T1000 (cell line): ENCODE results near the gene BRSK1.
"Not testable (repeated sequence)": the region's sequence is repeated elsewhere in the genome, so short reads cannot be mapped to it uniquely, and the experiment has no call there.

Experiments
- DNase-seq: peaks from one replicate; lab custom pipeline; 2025; ENCODE audit warnings: mixed read lengths; lab: John Stamatoyannopoulos, UW

Gene BRSK1

DNA sequence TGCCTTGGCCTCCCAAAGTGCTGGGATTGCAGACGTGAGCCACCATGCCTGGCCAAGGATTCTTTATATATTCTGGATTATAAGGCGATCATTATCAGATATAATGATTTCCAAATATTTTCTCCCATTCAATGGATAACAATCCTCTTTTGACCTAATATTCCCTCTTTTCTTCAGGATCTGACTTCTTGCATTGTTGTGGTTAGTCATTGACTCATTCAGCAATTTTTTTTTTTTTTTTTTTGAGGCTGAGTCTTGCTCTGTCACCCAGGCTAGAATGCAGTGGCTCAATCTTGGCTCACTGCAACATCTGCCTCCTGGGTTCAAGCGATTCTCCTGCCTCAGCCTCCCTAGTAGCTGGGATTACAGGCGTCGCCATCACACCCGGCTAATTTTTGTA is 46.0 kb downstream of the BRSK1 start:
- DNase-seq = not testable (repeated sequence)

GRCh38 chr19:55333870-55334269 is 50.1 kb downstream of the BRSK1 start:
- DNase-seq = no peak

GRCh38 chr19:55336101-55336500 is 52.3 kb downstream of the BRSK1 start:
- no peak for DNase-seq

GRCh38 chr19:55339105-55339888 is 55.5 kb downstream of the BRSK1 start, which contains the start of gene KMT5C:
Gene KMT5C, plus strand, starts transcription at chr19:55339876. Its CDS starts 2,061 bp downstream, at chr19:55341937.
- peak; percentile 99 for DNase-seq

GRCh38 chr19:55339889-55340783 is 56.3 kb downstream of the BRSK1 start:
- DNase-seq = no peak

DNA sequence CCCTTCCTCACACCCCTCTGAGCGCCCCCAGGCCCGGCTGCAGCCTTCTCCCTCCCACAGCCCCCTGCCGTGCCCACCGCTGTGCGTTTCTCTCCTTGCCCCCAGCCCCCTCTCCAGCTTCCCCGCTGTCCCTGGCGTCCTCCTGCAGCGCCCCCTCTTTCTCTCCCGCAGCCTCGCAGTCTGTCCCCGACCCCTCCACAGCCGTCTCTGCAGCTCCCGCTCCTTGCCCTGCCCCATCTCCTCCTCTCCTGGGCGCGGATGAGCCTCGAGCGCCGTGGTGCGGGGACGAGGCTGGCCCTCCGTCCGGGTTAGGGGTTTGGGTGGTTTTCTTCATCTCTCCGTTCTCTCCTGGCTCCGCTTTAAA is 57.0 kb downstream of the BRSK1 start:
- DNase-seq = no peak

DNA sequence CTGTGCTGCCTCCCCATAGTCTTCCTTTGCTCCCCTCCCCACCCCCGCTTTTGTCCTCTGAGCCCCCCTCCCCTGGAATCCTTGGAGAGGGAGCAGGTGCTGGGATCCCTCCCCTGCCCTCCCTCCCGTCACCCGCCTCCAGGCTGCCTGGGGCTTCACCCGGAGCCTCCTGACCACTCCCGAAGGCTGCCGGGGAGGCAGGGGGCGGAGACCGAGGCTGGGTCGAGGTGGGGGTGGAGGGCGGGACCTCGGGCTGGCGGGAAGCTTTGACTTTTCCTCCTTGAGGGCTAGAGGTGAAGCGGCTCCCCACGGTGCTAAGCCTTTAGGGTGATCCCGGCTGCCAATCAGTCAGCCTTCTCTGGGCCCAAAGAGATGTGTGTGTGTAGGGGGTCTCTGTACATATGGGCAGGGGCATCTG is 57.4 kb downstream of the BRSK1 start:
- DNase-seq = no peak

DNA sequence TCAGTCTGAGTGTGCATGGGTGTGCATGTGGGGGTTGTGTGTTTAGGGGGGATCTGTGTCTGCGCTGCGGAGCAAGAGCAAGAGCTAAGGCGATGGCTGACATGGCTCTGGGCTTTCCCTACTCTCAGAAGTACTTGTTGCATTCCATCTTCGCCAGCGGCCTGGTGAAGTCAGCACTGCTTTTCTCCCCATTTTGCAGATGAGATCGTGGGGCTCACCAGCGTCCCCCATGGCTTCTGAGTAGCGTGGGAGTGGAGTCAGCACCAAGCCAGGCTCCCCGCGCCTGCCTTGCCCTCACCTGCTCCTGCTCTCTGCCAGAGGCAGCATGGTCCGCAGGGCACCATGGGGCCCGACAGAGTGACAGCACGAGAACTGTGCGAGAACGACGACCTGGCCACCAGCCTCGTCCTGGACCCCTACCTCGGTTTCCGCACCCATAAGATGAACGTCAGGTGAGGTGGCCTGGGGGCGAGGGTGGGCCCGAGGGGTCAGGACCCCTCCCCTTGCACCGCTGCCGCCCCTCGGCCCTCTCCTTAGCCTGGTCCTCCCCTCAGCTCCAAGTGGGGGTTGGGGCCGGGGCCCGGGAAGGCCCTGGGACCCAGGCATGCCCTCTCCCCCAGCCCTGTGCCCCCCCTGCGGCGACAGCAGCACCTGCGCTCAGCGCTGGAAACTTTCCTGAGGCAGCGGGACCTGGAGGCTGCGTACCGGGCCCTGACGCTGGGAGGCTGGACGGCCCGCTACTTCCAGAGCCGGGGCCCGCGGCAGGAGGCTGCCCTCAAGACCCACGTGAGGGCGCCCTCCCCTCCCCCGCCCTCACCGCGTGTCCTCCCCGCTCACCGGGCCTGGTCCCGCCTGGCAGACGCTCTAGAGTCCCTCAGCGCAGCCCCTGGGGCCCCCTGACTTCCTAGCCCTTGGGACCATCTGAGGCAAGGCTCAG is 58.1 kb downstream of the BRSK1 start:
- DNase-seq = no peak

DNA sequence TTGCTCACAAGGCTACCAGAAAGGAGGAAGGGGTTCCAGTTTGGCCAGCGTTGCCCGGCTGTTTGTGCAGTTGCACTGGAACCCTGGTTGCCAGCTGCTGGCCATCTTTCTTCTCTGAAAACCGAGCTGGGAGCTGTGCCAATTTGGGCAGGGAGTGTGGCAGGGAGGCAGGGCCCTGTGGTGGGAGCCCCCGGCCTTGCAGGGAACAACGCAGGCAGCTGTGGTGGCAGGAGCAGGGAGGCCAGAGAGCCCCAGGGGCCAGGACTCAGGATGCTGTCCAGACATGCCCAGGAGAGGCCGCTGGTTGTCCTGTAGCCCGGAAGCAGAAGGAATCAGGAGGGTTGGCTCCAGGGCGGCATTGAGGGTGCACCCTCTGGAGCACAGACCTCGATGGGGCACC is 60.6 kb downstream of the BRSK1 start:
- no peak for DNase-seq

GRCh38 chr19:55345101-55345817 is 61.5 kb downstream of the BRSK1 start:
- DNase-seq = no peak

- DNase-seq = no peak
These were observed 62.3 kb downstream of the BRSK1 start for GRCh38 chr19:55345818-55346724.

DNA sequence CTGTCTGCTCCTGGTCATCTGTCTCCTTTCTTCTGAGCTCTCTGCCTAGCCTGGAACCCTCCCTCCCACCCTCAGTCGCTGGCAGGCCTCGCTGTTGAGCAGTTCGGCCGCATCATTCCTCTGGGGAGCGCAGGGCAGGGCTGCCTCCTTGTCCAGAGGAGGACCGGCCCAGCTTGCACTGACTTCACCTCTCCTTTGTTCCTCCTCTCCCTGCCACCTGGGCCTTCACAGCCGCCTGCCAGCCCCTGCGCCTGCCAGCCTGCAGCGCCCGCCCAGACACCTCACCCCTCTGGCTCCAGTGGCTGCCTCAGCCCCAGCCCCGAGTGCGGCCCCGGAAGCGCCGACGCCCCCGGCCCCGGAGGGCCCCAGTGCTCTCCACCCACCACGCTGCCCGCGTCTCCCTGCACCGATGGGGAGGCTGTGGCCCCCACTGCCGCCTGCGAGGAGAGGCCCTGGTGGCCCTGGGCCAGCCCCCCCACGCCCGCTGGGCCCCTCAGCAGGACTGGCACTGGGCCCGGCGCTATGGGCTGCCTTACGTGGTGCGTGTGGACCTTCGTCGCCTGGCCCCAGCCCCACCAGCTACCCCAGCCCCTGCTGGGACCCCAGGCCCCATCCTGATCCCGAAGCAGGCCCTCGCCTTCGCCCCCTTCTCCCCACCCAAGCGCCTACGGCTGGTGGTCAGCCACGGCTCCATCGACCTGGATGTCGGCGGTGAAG is 63.1 kb downstream of the BRSK1 start:
- DNase-seq = no peak

DNA sequence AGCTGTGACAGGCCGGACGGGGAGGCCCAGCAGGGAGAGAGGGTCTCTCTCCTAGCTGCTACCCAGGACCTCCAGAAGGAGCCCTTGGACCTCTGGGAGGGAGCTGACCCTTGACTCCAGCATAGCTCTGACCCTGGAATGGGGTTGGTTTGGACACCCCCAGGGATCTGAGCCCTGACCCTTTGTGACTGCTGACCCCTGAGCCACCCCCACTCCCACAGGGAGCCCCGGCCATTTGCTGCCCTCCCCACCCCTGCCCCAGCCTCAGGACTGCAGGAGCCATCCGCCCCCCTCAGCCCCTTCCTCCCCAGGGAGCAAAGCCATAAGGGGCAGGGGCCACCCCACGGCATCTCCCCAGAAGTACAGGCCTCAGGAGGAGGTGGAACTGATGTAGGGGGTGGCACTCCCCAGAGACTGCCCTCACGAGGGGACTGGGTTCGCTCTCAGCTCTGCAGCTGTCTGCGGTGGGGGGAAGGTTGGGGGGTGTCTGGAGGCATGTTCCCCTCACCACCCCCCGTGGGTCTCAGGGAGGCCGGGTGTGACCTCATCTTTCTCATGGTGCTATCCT is 63.7 kb downstream of the BRSK1 start:
- DNase-seq = no peak

- DNase-seq = no peak
These were observed 64.7 kb downstream of the BRSK1 start for GRCh38 chr19:55348317-55349034.

DNA sequence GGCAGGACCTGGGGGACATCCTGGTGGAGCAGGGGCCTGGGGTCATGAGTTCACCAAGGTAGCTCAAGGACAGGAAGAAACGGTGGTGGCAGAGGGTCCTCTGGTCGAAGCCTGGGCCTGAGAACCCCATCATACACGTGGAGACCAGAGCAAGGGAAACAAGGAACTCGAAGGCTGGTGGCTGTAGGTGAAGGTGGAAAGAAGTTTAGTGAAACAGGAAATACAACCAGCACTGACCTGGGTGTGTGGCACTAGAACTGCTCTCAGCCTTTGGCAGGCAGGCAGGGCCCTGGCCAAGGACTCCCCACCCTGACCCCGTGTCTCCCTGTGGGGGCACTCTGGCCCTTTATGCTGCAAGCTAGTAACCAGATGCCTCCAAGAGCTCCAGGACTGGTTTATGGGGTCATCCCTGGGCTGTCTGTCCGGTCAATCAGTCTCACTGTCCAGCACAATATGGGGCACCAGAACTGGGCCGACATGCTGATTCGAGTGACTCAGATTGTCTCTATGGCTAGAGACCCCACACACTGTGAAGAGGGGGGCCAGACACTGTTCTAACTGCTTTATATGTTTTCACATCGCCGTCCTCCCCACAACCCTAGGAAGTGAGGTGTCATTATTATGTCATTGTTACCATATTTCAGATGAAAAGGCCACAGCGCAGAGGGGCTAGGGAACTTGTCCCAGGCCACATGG is 67.0 kb downstream of the BRSK1 start:
- no peak for DNase-seq

GRCh38 chr19:55352040-55352439 is 68.2 kb downstream of the BRSK1 start:
- no peak for DNase-seq

GRCh38 chr19:55352549-55353145 is 68.8 kb downstream of the BRSK1 start:
- DNase-seq = no peak
